GM21619 (cell line): ENCODE results near the gene RTF1.
"Not testable (repeated sequence)": the region's sequence is repeated elsewhere in the genome, so short reads cannot be mapped to it uniquely, and the experiment has no call there.

Experiments
- ATAC-seq: cut with Tn5 transposase; IDR thresholded peaks from one replicate; pipeline ENCODE4 v1.9.1; 2021; ENCODE audit not compliant: unreplicated experiment

The RTF1 gene

GRCh38 chr15:41435037-41435786, 18.3 kb downstream of the RTF1 start:
- ATAC-seq, result no peak

- ATAC-seq, result no peak
These were observed 20.6 kb downstream of the RTF1 start for GRCh38 chr15:41437448-41437847.

- no peak for ATAC-seq
These were observed 21.3 kb downstream of the RTF1 start for GRCh38 chr15:41438206-41438605.

- not testable (repeated sequence) for ATAC-seq
These were observed 21.9 kb downstream of the RTF1 start for GRCh38 chr15:41438745-41439144.

GRCh38 chr15:41443275-41443674, 26.4 kb downstream of the RTF1 start:
- ATAC-seq, result no peak

- ATAC-seq, result no peak
These were observed 28.5 kb downstream of the RTF1 start for GRCh38 chr15:41445399-41445798.

- no peak for ATAC-seq
These were observed 45.3 kb downstream of the RTF1 start for GRCh38 chr15:41462084-41462795.

- ATAC-seq, result no peak
These were observed 48.1 kb downstream of the RTF1 start for GRCh38 chr15:41464889-41465580.

- no peak for ATAC-seq
These were observed 49.0 kb downstream of the RTF1 start for GRCh38 chr15:41465822-41466421.

- ATAC-seq, result no peak
These were observed 49.8 kb downstream of the RTF1 start for GRCh38 chr15:41466711-41467110.

- not testable (repeated sequence) for ATAC-seq
These were observed 52.7 kb downstream of the RTF1 start for GRCh38 chr15:41469644-41470043.

GRCh38 chr15:41473418-41473817, 56.5 kb downstream of the RTF1 start:
- ATAC-seq, result no peak

GRCh38 chr15:41474436-41474835, 57.5 kb downstream of the RTF1 start:
- ATAC-seq, result no peak

GRCh38 chr15:41474941-41475340, 58.0 kb downstream of the RTF1 start:
- ATAC-seq, result no peak

- ATAC-seq, result no peak
These were observed 59.6 kb downstream of the RTF1 start for GRCh38 chr15:41476416-41477048.

- ATAC-seq, result no peak
These were observed 63.7 kb downstream of the RTF1 start for GRCh38 chr15:41480396-41481140.

- no peak for ATAC-seq
These were observed 65.4 kb downstream of the RTF1 start for GRCh38 chr15:41482110-41482877.

GRCh38 chr15:41483115-41483514, 66.2 kb downstream of the RTF1 start:
- peak; percentile 79 for ATAC-seq

GRCh38 chr15:41483519-41483918, 66.6 kb downstream of the RTF1 start:
- no peak for ATAC-seq
